Measurements from ENCODE around the gene JAK1.

GRCh38 chr1:64822621-64823020 is 143.7 kb downstream of the JAK1 start:
- no peak for TF ChIP-seq POLR2A (IDR thresholded peaks at IDR 0.05)
- no peak for TF ChIP-seq CTCF (IDR thresholded peaks at IDR 0.05)
